NCI-H345 treated with DMSO at 0.1 percent for 48 hours (cell line): ENCODE results near the gene ENKUR.
"Not testable (repeated sequence)": the region's sequence is repeated elsewhere in the genome, so short reads cannot be mapped to it uniquely, and the experiment has no call there.

ENCODE experiments used
- DNase-seq: peaks from one replicate; lab custom pipeline; 2025; ENCODE audit not compliant: unreplicated experiment; lab: John Stamatoyannopoulos, UW

ENKUR gene

GRCh38 chr10:25024528-25024927 is 8.6 kb upstream of the ENKUR start:
- DNase-seq: no peak

GRCh38 chr10:25023278-25023677 is 7.3 kb upstream of the ENKUR start:
- DNase-seq: no peak

DNA sequence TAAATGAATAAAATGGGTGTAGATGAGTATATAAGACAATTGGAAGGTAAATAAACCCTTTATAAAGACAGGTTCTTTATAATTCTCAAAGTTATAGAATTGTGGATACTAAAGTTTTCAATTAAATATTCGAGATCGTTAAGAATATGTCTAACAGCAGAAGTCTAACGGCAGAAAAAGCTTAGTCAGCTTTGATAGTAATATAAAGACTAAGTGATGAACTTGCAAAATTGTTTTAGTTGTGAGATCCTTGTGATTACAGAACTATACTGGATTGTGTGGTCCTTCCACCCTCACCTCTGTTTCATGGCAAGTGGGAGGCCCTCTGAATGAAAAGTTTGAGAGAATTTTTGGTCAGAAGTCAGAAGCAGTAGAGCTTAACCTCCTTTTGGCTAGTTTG is 2.7 kb upstream of the ENKUR start:
- no peak for DNase-seq

DNA sequence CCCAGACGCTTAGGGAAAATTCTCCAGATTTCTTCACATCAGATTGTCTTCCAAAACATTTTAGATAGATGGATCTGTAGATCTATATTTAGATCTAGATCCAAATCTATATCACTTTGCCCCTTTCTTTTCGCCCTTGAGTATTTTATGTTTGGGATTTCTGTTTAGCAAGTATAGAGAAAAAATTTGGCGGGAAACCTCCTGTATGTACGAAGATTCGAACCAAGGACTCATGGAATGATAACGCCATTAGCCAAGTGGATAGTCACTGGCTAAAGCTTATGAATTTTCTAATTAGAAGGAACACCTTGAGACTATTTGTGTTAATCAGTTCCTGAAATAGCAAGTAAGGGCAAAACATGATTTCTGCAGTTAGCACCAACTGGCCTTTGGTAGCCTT is 1.7 kb upstream of the ENKUR start:
- DNase-seq: no peak

DNA sequence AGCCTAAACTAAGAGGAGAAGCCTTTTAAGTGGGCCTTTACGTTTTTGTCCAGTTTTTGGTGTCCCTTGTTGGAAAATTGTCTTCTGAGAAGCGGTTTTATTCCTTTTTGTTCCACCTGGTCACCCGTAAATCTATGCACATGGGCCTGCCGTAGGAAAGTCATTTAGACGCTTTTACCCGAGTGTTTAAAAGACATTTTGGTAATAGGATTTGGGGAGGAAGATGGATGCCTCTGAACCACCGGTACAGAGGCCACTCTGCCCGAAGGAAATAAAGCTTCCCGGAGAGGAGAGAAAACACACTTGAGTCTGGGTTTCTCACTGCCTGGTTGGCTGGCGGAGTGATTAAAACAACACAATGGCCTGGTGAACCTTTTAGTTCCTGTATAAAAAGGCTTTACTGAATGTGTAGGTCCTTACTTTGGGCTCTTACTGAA is 1.2 kb upstream of the ENKUR start:
- peak; percentile 52 for DNase-seq

DNA sequence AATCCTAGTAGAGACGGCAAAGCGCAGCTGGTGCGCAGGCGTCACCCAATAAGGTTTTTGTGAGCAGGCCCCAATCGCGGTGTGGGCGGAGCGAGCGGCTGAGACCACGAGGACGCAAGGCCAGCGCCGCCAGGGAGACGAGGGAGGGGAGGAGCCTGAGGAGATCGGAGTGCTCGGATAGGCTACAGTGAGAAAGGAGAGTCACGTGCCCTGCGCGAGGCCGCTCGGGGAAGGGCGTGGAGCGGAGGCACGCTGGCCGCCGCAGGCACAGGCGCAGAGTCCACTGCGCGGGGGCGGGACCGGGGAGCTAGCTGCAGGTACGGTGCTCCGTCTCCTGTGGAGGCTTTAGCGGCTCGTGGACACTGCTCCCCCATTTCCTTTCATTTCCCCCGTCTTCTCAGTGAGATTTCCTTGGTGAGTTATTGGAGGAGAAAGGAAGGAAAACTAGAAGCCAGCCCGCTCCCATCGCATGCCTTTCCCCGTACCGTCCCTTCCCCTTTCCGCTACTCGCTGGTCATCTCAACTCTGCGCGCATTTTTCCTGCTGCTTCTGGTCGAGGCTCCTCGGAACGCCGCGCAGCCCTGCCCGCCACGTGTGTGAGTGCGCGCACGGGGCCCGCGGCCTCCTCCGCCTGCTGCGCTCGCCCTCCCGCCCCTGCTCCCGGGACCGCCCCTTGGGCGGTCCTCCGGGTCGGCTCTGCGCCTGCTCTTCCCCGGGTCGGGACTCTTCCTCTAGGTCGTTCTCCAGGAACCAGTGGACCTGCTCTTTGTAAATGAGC is 607 bp upstream of the ENKUR start, which contains the start of gene THNSL1:
Gene THNSL1 (plus strand): TSS at position 237 of the 778 bp plus-strand sequence. CDS start 6,612 bp downstream, outside the sequence.
- peak; percentile 88 for DNase-seq

GRCh38 chr10:25014579-25014978 is 1.4 kb downstream of the ENKUR start:
- no peak for DNase-seq

DNA sequence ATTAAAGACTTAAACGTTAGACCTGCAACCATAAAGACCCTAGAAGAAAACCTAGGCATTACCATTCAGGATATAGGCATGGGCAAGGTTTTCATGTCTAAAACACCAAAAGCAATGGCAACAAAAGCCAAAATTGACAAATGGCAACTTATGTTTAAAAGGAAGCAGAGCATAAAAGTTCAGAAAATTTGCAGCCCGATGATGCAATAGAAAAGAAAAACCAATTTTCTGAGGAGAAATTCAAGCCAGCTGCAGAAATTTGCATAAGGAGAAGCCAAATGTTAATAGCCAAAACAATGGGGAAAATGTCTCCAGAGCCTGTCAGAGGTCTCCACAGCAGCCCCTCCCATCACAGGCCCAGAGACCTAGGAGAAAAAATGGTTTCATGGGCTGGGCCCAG is 4.4 kb downstream of the ENKUR start:
- DNase-seq: not testable (repeated sequence)

DNA sequence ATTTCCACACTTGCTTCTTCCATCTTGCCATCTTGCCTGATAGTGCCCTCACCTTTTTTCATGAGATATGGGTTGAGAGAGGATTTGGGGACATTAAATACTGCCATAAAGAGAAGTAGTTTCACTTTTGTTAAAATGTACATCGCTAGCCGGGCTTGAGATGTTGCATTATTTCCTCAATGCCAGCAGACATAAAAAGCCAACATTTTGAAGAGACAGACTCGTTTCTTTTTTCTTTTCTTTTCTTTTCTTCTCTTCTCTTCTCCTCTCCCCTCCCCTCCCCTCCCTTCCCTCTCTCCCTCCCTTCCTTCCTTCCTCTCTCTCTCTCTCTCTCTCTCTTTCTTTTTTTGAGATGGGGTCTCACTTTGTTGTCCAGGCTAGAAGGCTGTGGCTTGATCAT is 17.9 kb downstream of the ENKUR start:
- DNase-seq: no peak

- no peak for DNase-seq
Observed at GRCh38 chr10:24995072-24995471, 20.9 kb downstream of the ENKUR start.

- no peak for DNase-seq
Observed at GRCh38 chr10:24993237-24993958, 22.6 kb downstream of the ENKUR start.

GRCh38 chr10:24992512-24993133 is 23.3 kb downstream of the ENKUR start:
- DNase-seq: no peak

GRCh38 chr10:24991298-24991697 is 24.7 kb downstream of the ENKUR start:
- no peak for DNase-seq

DNA sequence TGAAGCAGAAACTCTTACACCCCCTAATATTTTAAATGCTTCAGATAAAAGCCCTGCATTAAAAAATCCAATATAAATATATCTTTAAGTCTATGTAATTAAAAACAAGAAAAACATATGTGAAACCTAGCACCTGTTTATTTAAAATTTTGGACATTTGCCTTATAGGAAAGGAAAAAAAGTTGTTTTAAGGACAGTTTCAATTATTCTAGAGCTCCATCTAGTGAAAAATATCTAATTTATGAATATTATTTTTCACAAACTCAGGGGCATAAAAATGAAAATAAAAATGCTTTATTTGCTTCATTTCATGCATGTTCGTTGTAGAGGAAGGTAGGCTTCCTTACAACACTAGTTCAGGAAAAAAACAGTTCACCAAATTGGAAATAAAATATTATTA is 26.1 kb downstream of the ENKUR start:
- no peak for DNase-seq

- no peak for DNase-seq
Observed at GRCh38 chr10:24988831-24989640, 26.9 kb downstream of the ENKUR start.

DNA sequence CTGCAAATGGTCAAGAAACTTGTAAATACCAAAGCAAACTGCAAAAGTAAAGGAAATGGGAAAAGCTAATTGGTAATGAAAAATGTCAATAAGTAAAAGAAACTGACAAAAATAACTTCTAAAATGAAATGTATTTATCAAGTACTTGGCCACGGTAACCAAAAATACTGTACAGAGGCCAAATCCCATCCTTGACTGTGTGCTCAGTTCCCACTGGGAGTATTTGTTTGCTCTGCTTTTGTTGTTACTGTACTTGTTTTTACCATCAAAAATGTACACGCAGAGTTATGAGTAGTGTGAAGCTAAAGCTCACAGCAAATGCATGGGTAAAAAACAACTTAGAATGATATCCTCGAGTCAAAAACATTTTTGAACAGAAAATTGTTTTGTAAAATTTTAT is 31.1 kb downstream of the ENKUR start:
- no peak for DNase-seq

- DNase-seq: no peak
Observed at GRCh38 chr10:24983946-24984345, 32.0 kb downstream of the ENKUR start.

GRCh38 chr10:24983130-24983529 is 32.8 kb downstream of the ENKUR start:
- DNase-seq: no peak

GRCh38 chr10:24982319-24983112 is 33.4 kb downstream of the ENKUR start:
- no peak for DNase-seq

- DNase-seq: no peak
Observed at GRCh38 chr10:24981161-24981710, 34.7 kb downstream of the ENKUR start.
